Lower lobe of right lung (tissue), 2 donors: ENCODE results near the gene SERPINB12. TPM values are rescaled to one million over a fixed set of nuclear protein-coding genes. Genes with fewer than 3 reads are reported as not detected.

Experiments
- ATAC-seq, 2 donors: fragments of 200-7000 bp; cut with Tn5 transposase; one replicate each; pipeline ENCODE4 v1.9.1; 2020 to 2022; ENCODE audit warnings: mild to moderate bottlenecking in 2 of 2, moderate library complexity in 2 of 2
- DNase-seq: peaks from one replicate; pipeline ENCODE4 v3.0.0-alpha.2; 2020
- H3K27ac ChIP-seq: fragments of 200-600 bp; one replicate; pipeline ENCODE4 v1.8.0; 2022
- H3K27me3 ChIP-seq: fragments of 200-600 bp; one replicate; pipeline ENCODE4 v1.8.0; 2022; ENCODE audit warnings: low read depth
- H3K36me3 ChIP-seq: fragments of 200-600 bp; one replicate; pipeline ENCODE4 v1.8.0; 2022; ENCODE audit warnings: mild to moderate bottlenecking
- H3K4me1 ChIP-seq: fragments of 200-600 bp; one replicate; pipeline ENCODE4 v1.8.0; 2022
- H3K4me3 ChIP-seq: fragments of 200-600 bp; one replicate; pipeline ENCODE4 v1.8.0; 2022; ENCODE audit warnings: mild to moderate bottlenecking
- H3K9me3 ChIP-seq: fragments of 200-600 bp; one replicate; pipeline ENCODE4 v1.8.0; 2022
- CTCF ChIP-seq: fragments of 200-600 bp; IDR thresholded peaks from one replicate; pipeline ENCODE4 v1.8.0; 2022; ENCODE audit warnings: antibody characterized with exemption, mild to moderate bottlenecking
- intact Hi-C: fragments of 100-400 bp; cut with DNase I; formaldehyde crosslinking; loops from one replicate; pipeline ENCODE4 v1.11.0; 2022
- total RNA-seq: library from RNA; stranded (reverse); fragmentation: NEBNext Ultra II Directional; extraction: Animal tissue kit (Norgen Biotek cat#: 25700); gene quantifications from one replicate; pipeline ENCODE4 v1.2.1, GENCODE V29; 2021
- donor health status: DM: no; HTN: yes; CAD: no; lungs with severe emphysema.

The SERPINB12 gene
- total RNA-seq, 1 donor from 2014 or later, result not detected

GRCh38 chr18:63508596-63508995 is 33.6 kb upstream of the SERPINB12 start:
- no peak overlapping the region for H3K27ac ChIP-seq
- ATAC-seq (no peak), DNase-seq (no peak)
- intact Hi-C loops, result no loop called here
- no peak for TF ChIP-seq CTCF
- H3K27me3 ChIP-seq, result peaks cover 3% of the 10 kb centered on the region
- no peaks in the 10 kb centered on the region for H3K9me3 ChIP-seq
- H3K36me3 ChIP-seq, result no peaks in the 10 kb centered on the region
- H3K4me1 ChIP-seq, result peaks cover 7% of the 10 kb centered on the region
- H3K4me3 ChIP-seq, result no peak overlapping the region

GRCh38 chr18:63511285-63511684 is 30.9 kb upstream of the SERPINB12 start:
- DNase-seq, result no peak

GRCh38 chr18:63514326-63514725 is 27.8 kb upstream of the SERPINB12 start:
- Histone ChIP-seq H3K4me1 (no peaks in the 10 kb centered on the region), H3K27ac (no peak overlapping the region), H3K27me3 (no peaks in the 10 kb centered on the region), H3K4me3 (no peak overlapping the region), H3K9me3 (no peaks in the 10 kb centered on the region), H3K36me3 (no peaks in the 10 kb centered on the region)
- no peak for TF ChIP-seq CTCF
- DNase-seq (no peak), ATAC-seq (no peak)
- intact Hi-C loops, result no loop called here

More at GRCh38 chr18:63511285-63511684, 30.9 kb upstream of the SERPINB12 start:
- Histone ChIP-seq H3K27ac (no peak overlapping the region), H3K27me3 (no peaks in the 10 kb centered on the region), H3K9me3 (no peaks in the 10 kb centered on the region), H3K4me1 (peaks cover 7% of the 10 kb centered on the region), H3K4me3 (no peak overlapping the region), H3K36me3 (no peaks in the 10 kb centered on the region)
- intact Hi-C loops, result no loop called here
- peak; percentile 37 for TF ChIP-seq CTCF
- ATAC-seq, result no peak

- DNase-seq, result no peak
- H3K27ac ChIP-seq, result no peak overlapping the region
- H3K36me3 ChIP-seq, result no peaks in the 10 kb centered on the region
- intact Hi-C loops, result no loop called here
- H3K27me3 ChIP-seq, result no peaks in the 10 kb centered on the region
- ATAC-seq, result no peak
- H3K4me3 ChIP-seq, result no peak overlapping the region
- H3K4me1 ChIP-seq, result no peaks in the 10 kb centered on the region
- H3K9me3 ChIP-seq, result no peaks in the 10 kb centered on the region
- TF ChIP-seq CTCF, result no peak
Measured at GRCh38 chr18:63514888-63515678, 27.1 kb upstream of the SERPINB12 start.

GRCh38 chr18:63515801-63516200 is 26.4 kb upstream of the SERPINB12 start:
- Histone ChIP-seq H3K4me3 (no peak overlapping the region), H3K27ac (no peak overlapping the region), H3K4me1 (no peaks in the 10 kb centered on the region), H3K36me3 (no peaks in the 10 kb centered on the region), H3K27me3 (no peaks in the 10 kb centered on the region), H3K9me3 (no peaks in the 10 kb centered on the region)
- DNase-seq, result no peak
- no peak for TF ChIP-seq CTCF
- ATAC-seq, result no peak
- intact Hi-C loops, result no loop called here
